Liver (tissue), 9 donors: ENCODE data around the gene HOXA7. TPM values are rescaled to one million over a fixed set of nuclear protein-coding genes. Genes with fewer than 3 reads are reported as not detected.

Source experiments
- DNase-seq: peaks from one replicate; pipeline ENCODE4 v3.0.0-alpha.2; 2017; ENCODE audit warnings: low spot score
- H3K27ac ChIP-seq, 2 donors: one replicate each; pipeline ENCODE4 v1.7.0; 2013; ENCODE audit warnings: inconsistent platforms in 2 of 2, low read length in 2 of 2, control low read depth in 1 of 2, low read depth in 1 of 2, mild to moderate bottlenecking in 1 of 2
- H3K27me3 ChIP-seq, 4 donors: one replicate each; pipeline versions ENCODE4 v1.6.1 to v1.7.0; 2013; ENCODE audit warnings: low read length in 3 of 4, inconsistent platforms in 1 of 4, mild to moderate bottlenecking in 1 of 4, moderate library complexity in 1 of 4; ENCODE audit not compliant: control insufficient read depth in 4 of 4, insufficient read depth in 4 of 4
- H3K36me3 ChIP-seq, 4 donors: one replicate each; pipeline versions ENCODE4 v1.6.1 to v1.7.0; 2013; ENCODE audit warnings: low read length in 3 of 4, mild to moderate bottlenecking in 3 of 4, low read depth in 1 of 4, moderate library complexity in 1 of 4; ENCODE audit not compliant: control insufficient read depth in 4 of 4, insufficient read depth in 3 of 4
- H3K4me1 ChIP-seq, 4 donors: one replicate each; pipeline versions ENCODE4 v1.6.1 to v1.7.0; 2013; ENCODE audit warnings: low read length in 3 of 4, mild to moderate bottlenecking in 3 of 4, moderate library complexity in 1 of 4; ENCODE audit not compliant: control insufficient read depth in 4 of 4, insufficient read depth in 4 of 4
- H3K4me3 ChIP-seq, 3 donors: one replicate each; pipeline versions ENCODE4 v1.6.1 to v1.7.0; 2013; ENCODE audit warnings: low read length in 3 of 3, control low read depth in 1 of 3, low read depth in 1 of 3, mild to moderate bottlenecking in 1 of 3
- H3K9ac ChIP-seq, 2 donors: one replicate each; pipeline ENCODE4 v1.7.0; 2013; ENCODE audit warnings: low read length in 2 of 2, mild to moderate bottlenecking in 2 of 2, moderate library complexity in 2 of 2, control low read depth in 1 of 2, low read depth in 1 of 2
- H3K9me3 ChIP-seq, 4 donors: one replicate each; pipeline versions ENCODE4 v1.6.1 to v1.7.0; 2013; ENCODE audit warnings: low read length in 3 of 4; ENCODE audit not compliant: control insufficient read depth in 4 of 4
- FOXA2 ChIP-seq: IDR thresholded peaks from 2 replicates; pipeline ENCODE4 v1.6.1; 2016; ENCODE audit warnings: antibody characterized with exemption
- GABPA ChIP-seq, 2 donors: IDR thresholded peaks in 1 of 2; conservative IDR thresholded peaks in 1 of 2; 2 replicates each; pipeline ENCODE4 v1.6.1; 2016; ENCODE audit warnings: antibody characterized with exemption in 2 of 2, mild to moderate bottlenecking in 1 of 2, moderate library complexity in 1 of 2
- HNF4G ChIP-seq: IDR thresholded peaks from 2 replicates; pipeline ENCODE4 v1.6.1; 2016; ENCODE audit warnings: antibody characterized with exemption
- MAX ChIP-seq: IDR thresholded peaks from 2 replicates; pipeline ENCODE4 v1.6.1; 2016; ENCODE audit warnings: antibody characterized with exemption
- NR2F2 ChIP-seq: IDR thresholded peaks from 2 replicates; pipeline ENCODE4 v1.6.1; 2016; ENCODE audit warnings: antibody characterized with exemption
- RAD21 ChIP-seq, 2 donors: IDR thresholded peaks; 2 replicates each; pipeline ENCODE4 v1.6.1; 2016; ENCODE audit warnings: antibody characterized with exemption in 2 of 2, mild to moderate bottlenecking in 2 of 2
- RXRA ChIP-seq, 2 donors: IDR thresholded peaks; 2 replicates each; pipeline ENCODE4 v1.6.1; 2017 to 2018; ENCODE audit warnings: antibody characterized with exemption in 2 of 2, mild to moderate bottlenecking in 1 of 2
- SP1 ChIP-seq: IDR thresholded peaks from 2 replicates; pipeline ENCODE4 v1.6.1; 2018; ENCODE audit warnings: antibody characterized with exemption, mild to moderate bottlenecking
- TAF1 ChIP-seq: conservative IDR thresholded peaks from 2 replicates; pipeline ENCODE4 v1.6.1; 2016; ENCODE audit warnings: antibody characterized with exemption, mild to moderate bottlenecking
- WGBS: extraction: QIAGEN DNeasy Blood & Tissue Kit; methylation state at CpG from one replicate; pipeline ENCODE4 v1.1.7; 2013; 5-methylcytosine and 5-hydroxymethylcytosine counted together
- polyA plus RNA-seq, 2 donors: library from polyadenylated mRNA; stranded (reverse) in 1 of 2; unstranded in 1 of 2; fragments of 200-250 nt in 1 of 2; fragments of >200 nt in 1 of 2; fragmentation: Nextera tagmentation in 1 of 2; extraction: Ambion mirVana in 1 of 2; gene quantifications; one replicate each; pipeline versions ENCODE4 v1.2.1 to v1.2.3, GENCODE V29; 2013 to 2015
- total RNA-seq, 2 donors: library from RNA; depleted of rRNA; stranded (reverse); fragments of >200 nt; gene quantifications; one replicate each; pipeline ENCODE4 v1.2.3, GENCODE V29; 2014
- TF ChIP-seq, protein P1 (sequence below): IDR thresholded peaks from 2 replicates; pipeline ENCODE4 v1.6.1; 2016; ENCODE audit warnings: antibody characterized with exemption, mild to moderate bottlenecking
- TF ChIP-seq, protein P2 (sequence below): IDR thresholded peaks from 2 replicates; pipeline ENCODE4 v1.6.1; 2016; ENCODE audit warnings: antibody characterized with exemption
- donor health status: healthy.
- donor health status: healthy.
- donor health status: healthy.
- donor health status: healthy.
- donor health status: healthy.

The HOXA7 gene
- total and polyA plus RNA-seq, 4 donors: under 0.01 to 0.05 TPM; not detected in 2

DNA sequence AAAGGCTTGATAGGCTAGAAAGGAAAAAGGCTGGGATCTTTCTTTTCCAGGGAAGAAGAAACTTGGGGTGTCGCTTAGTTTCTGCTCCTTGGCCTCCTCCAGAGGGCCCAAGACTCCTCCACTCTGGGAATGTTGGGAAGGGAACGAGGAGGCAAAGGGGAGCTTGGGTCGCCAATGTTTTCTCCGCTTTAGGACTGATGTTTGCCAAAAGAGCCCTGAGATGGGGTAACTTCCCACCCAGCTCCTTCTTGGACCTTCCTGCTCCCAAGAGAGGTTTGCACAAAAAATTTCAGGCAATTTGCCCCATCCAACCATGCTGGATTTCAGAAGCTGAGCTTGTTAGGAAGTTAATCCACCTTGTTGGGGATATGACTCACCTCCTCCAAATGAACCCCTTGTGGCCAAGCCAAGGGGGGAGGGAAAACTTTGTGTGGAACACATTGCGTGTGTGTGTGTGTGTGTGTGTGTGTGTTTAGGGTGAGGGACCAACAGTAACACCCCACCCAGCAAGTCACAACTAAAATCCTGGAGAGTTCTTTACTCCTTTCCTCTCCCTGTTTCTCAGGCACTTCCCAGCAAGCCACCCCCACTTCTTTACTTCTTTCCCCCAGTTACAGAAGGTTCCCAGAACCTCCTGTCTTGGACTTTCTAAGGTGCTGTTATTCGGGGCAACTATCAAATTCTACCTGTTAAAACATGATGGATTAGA, 45.3 kb downstream of the HOXA7 start:
- H3K27me3 ChIP-seq: peaks cover 0 to 29% (median 4%) of the 10 kb centered on the region in 4 donors
- H3K4me3 ChIP-seq: no peak overlapping the region
- 26% methylated on average over 6 of the region's 6 CpGs for WGBS
- no peak for DNase-seq
- H3K27ac ChIP-seq: peak overlapping the region; percentile 46 to 64
- no peak overlapping the region for H3K9ac ChIP-seq
- H3K4me1 ChIP-seq: peaks cover 0 to 3% (median 2%) of the 10 kb centered on the region in 4 donors
- H3K9me3 ChIP-seq: no peaks in the 10 kb centered on the region
- no peak for TF ChIP-seq NR2F2
- TF ChIP-seq GABPA (IDR thresholded peaks at IDR 0.05 in 1 of 2, conservative IDR thresholded peaks at IDR 0.05 in 1 of 2): no peak
- TF ChIP-seq SP1: no peak
- no peak for TF ChIP-seq RAD21 (IDR thresholded peaks at IDR 0.05)
- TF ChIP-seq MAX: no peak
- TF ChIP-seq TAF1: no peak
- TF ChIP-seq RXRA (IDR thresholded peaks at IDR 0.05): no peak
- H3K36me3 ChIP-seq: no peaks in the 10 kb centered on the region

DNA sequence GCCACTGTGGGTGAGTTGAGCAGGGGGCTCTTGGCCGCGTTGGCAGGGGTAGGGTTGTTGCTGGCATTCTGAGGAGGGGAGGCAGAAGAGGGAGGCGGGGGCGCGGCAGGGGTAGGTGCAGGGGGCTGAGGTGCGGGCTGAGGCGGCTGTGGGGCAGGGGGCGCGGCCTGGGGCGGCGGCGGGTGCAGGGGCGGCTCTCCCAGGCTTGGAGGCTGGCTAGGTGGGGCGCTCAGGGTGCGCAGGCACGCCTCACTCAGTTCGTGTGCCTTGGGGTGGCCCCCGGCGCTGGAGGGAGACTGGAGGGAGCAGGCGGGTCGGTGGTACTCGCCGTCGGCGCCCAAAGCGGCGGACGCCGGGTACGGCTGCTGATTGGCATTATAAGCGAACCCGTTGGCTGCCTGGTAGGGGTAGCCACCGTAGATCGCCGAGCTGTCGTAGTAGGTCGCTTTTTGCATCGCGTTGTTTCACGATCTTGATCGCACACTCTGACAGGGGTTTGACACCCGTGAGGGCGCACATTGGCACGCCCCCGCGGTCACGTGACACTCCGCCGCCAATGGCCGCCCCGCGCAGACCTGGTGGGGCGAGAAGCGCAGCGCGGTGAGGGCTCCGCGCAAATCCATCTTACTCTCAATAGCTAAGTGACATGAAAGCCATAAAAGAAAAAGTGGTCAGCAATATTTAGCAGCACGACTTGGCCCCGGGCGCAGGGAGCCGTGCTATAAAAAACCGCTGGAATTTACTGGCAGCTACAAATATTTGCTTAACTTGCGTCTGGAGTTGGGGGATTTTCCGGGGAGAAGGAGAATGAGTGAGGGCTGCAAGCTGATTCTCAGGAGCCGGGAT, 46.1 kb downstream of the HOXA7 start:
- TF ChIP-seq RAD21 (IDR thresholded peaks at IDR 0.05) (no peak), TAF1 (no peak), RXRA (IDR thresholded peaks at IDR 0.05) (no peak), MAX (no peak), SP1 (no peak), GABPA (IDR thresholded peaks at IDR 0.05 in 1 of 2, conservative IDR thresholded peaks at IDR 0.05 in 1 of 2) (no peak)
- TF ChIP-seq, protein P1, sequence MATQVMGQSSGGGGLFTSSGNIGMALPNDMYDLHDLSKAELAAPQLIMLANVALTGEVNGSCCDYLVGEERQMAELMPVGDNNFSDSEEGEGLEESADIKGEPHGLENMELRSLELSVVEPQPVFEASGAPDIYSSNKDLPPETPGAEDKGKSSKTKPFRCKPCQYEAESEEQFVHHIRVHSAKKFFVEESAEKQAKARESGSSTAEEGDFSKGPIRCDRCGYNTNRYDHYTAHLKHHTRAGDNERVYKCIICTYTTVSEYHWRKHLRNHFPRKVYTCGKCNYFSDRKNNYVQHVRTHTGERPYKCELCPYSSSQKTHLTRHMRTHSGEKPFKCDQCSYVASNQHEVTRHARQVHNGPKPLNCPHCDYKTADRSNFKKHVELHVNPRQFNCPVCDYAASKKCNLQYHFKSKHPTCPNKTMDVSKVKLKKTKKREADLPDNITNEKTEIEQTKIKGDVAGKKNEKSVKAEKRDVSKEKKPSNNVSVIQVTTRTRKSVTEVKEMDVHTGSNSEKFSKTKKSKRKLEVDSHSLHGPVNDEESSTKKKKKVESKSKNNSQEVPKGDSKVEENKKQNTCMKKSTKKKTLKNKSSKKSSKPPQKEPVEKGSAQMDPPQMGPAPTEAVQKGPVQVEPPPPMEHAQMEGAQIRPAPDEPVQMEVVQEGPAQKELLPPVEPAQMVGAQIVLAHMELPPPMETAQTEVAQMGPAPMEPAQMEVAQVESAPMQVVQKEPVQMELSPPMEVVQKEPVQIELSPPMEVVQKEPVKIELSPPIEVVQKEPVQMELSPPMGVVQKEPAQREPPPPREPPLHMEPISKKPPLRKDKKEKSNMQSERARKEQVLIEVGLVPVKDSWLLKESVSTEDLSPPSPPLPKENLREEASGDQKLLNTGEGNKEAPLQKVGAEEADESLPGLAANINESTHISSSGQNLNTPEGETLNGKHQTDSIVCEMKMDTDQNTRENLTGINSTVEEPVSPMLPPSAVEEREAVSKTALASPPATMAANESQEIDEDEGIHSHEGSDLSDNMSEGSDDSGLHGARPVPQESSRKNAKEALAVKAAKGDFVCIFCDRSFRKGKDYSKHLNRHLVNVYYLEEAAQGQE: no peak
- no peak overlapping the region for H3K4me3 ChIP-seq
- H3K36me3 ChIP-seq: no peaks in the 10 kb centered on the region
- DNase-seq: no peak
- no peaks in the 10 kb centered on the region for H3K9me3 ChIP-seq
- H3K9ac ChIP-seq: no peak overlapping the region
- peak overlapping the region in 1 of 2 donors; percentile 64 for H3K27ac ChIP-seq
- H3K27me3 ChIP-seq: peaks cover 0 to 27% (median 4%) of the 10 kb centered on the region in 4 donors
- 29% methylated on average over 66 of the region's 66 CpGs for WGBS
- peaks cover 0 to 3% (median 2%) of the 10 kb centered on the region in 4 donors for H3K4me1 ChIP-seq

- 74% methylated on average over 4 of the region's 4 CpGs for WGBS
- peaks cover 0 to 3% (median 1%) of the 10 kb centered on the region in 4 donors for H3K4me1 ChIP-seq
- H3K27me3 ChIP-seq: peaks cover 0 to 28% (median 3%) of the 10 kb centered on the region in 4 donors
- H3K27ac ChIP-seq: peak overlapping the region in 1 of 2 donors; percentile 71
- no peak for TF ChIP-seq FOXA2
- no peak for TF ChIP-seq HNF4G
- TF ChIP-seq, protein P2, sequence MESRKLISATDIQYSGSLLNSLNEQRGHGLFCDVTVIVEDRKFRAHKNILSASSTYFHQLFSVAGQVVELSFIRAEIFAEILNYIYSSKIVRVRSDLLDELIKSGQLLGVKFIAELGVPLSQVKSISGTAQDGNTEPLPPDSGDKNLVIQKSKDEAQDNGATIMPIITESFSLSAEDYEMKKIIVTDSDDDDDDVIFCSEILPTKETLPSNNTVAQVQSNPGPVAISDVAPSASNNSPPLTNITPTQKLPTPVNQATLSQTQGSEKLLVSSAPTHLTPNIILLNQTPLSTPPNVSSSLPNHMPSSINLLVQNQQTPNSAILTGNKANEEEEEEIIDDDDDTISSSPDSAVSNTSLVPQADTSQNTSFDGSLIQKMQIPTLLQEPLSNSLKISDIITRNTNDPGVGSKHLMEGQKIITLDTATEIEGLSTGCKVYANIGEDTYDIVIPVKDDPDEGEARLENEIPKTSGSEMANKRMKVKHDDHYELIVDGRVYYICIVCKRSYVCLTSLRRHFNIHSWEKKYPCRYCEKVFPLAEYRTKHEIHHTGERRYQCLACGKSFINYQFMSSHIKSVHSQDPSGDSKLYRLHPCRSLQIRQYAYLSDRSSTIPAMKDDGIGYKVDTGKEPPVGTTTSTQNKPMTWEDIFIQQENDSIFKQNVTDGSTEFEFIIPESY: no peak
- TF ChIP-seq MAX: no peak
- TF ChIP-seq NR2F2: no peak
- no peaks in the 10 kb centered on the region for H3K9me3 ChIP-seq
- H3K9ac ChIP-seq: no peak overlapping the region
- no peak for DNase-seq
- no peak overlapping the region for H3K4me3 ChIP-seq
- no peaks in the 10 kb centered on the region for H3K36me3 ChIP-seq
These were observed 46.8 kb downstream of the HOXA7 start for GRCh38 chr7:27109466-27110185.
